HG03558 (cell line): Measurements from ENCODE around the gene ADAMTS9.

ENCODE experiments used
- ATAC-seq: cut with Tn5 transposase; IDR thresholded peaks from one replicate; pipeline ENCODE4 v1.9.1; 2021; ENCODE audit warnings: moderate number of reproducible peaks; ENCODE audit not compliant: unreplicated experiment; ENCODE audit errors: extremely low read depth

Gene ADAMTS9

DNA sequence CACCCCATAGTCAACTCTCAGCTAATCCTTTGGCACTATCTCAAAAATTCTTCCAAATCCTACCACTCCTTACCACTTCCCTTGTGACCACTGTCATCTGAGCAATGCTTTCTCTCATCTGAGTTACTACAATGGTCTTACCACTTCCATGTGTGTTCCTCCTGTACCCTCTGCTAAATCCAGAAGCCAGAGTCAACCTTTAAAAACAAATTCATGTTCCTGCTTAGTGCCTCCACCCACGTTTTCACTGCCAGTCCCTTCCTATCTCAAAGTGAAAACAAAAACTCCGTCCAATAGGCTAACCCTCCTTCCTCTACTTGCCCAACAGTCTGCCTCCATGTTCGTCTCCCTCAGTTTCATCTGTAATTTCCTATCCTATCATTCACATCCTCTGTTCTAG is 109.0 kb downstream of the ADAMTS9 start:
- no peak for ATAC-seq

- ATAC-seq = no peak
Measured at GRCh38 chr3:64578062-64578770, 109.6 kb downstream of the ADAMTS9 start.

- ATAC-seq = no peak
Measured at GRCh38 chr3:64576211-64576775, 111.5 kb downstream of the ADAMTS9 start.

DNA sequence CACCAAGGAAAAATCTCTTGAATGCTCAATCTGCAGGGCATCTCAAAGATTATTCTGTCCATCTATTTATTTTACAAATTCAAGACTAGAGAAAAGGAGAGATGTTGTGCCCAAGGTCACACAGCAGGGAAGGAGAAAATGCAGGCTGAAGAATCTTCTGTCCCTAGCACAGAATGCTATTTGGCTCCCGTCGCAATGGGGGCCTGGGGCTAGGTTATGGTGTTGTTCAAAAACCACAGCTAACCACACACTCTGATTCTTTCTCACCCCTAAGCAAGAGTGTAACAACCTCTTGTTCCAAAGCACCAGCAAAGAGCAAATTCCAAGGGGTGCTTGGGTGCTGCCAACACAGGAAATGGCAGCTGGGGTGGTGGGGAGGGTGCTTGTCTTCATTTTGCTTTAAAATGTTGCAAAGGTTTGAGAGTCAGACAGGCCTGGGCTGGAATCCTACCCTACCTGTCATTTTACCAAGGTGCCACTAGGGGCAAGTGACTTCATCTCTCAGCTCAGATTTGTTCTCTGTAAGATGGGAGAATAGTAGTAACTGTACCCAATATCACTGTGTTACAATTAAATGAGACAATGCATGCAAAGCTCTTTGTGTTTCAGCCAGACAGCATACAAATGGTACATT is 112.5 kb downstream of the ADAMTS9 start:
- peak; percentile 70 for ATAC-seq

GRCh38 chr3:64574194-64574593 is 113.6 kb downstream of the ADAMTS9 start:
- ATAC-seq = no peak

- no peak for ATAC-seq
Measured at GRCh38 chr3:64571982-64572381, 115.8 kb downstream of the ADAMTS9 start.

- ATAC-seq = no peak
Measured at GRCh38 chr3:64568895-64569517, 118.8 kb downstream of the ADAMTS9 start.

- ATAC-seq = no peak
Measured at GRCh38 chr3:64566859-64567258, 120.9 kb downstream of the ADAMTS9 start.

DNA sequence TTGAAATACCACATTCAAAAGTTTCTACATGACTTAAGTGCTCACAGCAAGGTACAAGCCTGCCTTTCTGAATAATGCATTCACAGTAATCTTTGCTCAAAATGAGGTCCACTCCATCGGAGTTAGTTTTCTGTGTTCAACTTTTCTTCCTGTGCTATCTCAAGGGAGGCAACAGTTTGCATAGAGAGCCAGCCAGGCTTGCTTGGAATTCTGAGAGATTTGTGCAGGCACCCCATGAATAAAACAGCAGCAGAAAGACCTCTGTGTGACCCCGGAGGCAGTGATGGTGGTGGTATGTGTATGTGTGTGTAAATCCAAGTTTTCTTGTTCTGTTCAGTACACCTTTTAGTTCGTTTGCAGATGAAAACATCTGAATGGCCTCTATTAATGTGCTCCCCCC is 124.0 kb downstream of the ADAMTS9 start:
- ATAC-seq = no peak

DNA sequence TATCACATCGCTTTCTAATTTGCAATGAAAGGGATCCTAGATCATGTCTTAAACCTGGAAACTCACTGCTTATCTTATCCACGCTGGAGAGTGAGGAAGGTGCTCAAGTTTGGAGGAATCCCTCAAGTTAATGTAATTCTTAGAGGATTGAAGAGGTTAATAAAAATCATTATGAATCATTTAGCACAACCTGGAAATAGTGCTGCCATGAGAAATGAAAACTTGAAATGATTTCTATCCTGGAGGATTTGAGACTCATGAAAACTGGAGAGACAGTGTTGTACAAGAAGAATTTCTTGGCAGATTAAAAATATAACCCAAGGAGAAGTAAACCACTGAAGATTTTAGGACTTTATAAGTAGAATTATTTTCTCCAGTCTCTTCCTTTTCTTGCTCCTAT is 125.9 kb downstream of the ADAMTS9 start:
- ATAC-seq = no peak

GRCh38 chr3:64561325-64561843 is 126.4 kb downstream of the ADAMTS9 start:
- no peak for ATAC-seq

DNA sequence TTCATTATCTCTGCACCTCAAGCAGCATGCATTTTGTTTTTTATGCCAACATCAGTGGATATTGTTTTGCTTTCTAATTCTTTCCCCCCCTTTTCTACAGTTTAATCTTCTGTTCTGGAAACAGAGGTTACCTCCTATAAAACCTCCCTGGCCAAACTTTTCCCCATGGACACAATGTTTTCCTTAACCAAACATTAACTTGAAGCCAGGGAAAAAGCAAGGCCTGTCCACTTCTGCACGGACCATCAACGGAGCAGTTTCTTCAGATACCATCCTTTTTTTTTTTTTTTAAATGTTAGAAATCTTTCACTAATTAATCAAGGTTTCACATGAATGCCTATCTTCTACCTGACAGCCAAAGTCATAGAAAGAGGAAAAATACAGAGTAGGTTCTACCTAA is 127.0 kb downstream of the ADAMTS9 start:
- no peak for ATAC-seq

DNA sequence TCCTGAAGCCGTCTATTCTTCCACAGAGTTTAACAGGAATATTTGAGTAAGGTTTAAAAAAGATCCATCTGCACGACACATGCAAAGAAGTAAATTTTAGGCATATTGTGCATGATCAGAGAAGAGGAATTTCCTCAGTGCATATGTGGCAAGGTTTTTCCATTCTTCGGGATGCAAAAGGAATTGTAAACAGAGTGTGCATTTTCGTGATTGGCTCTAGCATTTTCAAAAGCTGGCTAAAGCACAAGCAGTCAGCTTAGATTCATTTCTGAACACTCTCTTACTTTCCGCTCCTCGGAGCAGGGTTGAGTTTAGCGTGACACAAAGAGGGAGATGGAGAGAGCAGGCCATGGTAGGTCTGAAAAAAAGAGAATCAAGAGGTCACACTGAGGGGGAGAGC is 128.2 kb downstream of the ADAMTS9 start:
- no peak for ATAC-seq

DNA sequence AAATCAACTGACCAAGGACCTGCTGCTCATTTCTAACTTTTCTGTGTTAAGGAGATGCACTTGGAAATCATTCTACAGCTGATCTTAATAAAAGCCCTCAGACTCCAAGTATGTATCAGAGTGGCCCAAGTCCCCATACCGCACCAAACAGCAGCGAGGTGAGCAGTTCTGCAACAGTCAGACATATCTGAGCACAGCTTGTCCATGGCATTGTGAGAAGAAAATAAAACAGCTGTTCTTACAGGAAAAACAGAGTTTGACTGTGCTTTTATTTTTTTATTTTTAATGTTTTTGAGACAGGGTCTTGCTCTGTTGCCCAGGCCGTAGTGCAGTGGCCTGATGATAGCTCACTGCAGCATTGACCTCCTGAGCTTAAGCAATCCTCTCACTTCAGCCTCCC is 131.8 kb downstream of the ADAMTS9 start:
- no peak for ATAC-seq

GRCh38 chr3:64555351-64555750 is 132.4 kb downstream of the ADAMTS9 start:
- no peak for ATAC-seq

- ATAC-seq = no peak
Measured at GRCh38 chr3:64554096-64554920, 133.5 kb downstream of the ADAMTS9 start.

DNA sequence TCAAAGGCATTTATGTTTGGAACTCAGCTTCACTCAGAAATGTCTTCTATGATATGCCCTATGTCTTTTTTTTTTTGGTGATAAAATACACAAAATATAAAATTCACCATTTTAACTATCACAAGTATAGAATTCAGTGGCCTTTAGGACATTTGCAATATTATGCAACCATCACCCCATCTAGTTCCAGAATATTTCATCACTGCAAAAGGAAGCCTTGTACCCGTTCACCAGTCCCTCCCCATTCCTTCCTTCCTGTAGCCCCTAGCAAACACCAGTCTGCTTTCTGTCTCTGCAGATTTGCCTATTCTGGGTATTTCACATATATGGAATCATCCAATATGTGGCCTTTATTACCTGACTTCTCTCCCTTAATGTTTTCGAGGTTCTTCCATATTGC is 134.8 kb downstream of the ADAMTS9 start:
- ATAC-seq = no peak

DNA sequence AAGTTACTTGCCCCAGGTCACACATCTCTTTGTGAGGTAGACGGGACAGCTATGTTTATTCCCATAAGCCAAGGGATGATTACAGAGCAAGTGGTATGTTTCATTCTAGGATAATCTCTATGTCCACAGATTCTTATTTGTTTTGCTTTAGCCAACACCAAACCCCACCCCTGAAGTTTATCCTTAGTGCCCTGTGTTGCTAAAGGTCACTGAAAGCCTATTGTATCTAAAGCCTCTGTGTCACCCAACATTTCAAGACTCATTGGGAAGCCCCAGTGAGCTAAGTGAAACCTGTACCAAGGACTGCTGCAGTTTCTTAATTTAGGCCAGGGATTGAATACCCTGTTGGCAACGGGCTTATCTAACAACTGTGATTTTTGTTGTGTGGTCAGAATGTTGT is 135.6 kb downstream of the ADAMTS9 start:
- ATAC-seq = no peak

- no peak for ATAC-seq
Measured at GRCh38 chr3:64551697-64552096, 136.1 kb downstream of the ADAMTS9 start.

GRCh38 chr3:64550745-64551144 is 137.1 kb downstream of the ADAMTS9 start:
- no peak for ATAC-seq
